HL-60 (cell line): ENCODE data around the gene TUBA1C.

ENCODE experiments used
- DNase-seq, 2 experiments: peaks; one replicate each; pipeline ENCODE4 v3.0.0-alpha.2; 2010 to 2020; ENCODE audit warnings: low read depth in 1 of 2, low spot score in 1 of 2
- H3K27ac ChIP-seq: fragments of 250-450 bp; sonication (Bioruptor Pico); replicated peaks from 2 replicates; pipeline ENCODE4 v1.5.1; 2020; ENCODE audit warnings: mild to moderate bottlenecking, moderate library complexity
- H3K27me3 ChIP-seq: fragments of 250-450 bp; sonication (Bioruptor Pico); 2 replicates; pipeline ENCODE4 v1.5.1; 2021; ENCODE audit warnings: mild to moderate bottlenecking, moderate library complexity; ENCODE audit not compliant: insufficient read depth, poor library complexity, severe bottlenecking
- H3K4me3 ChIP-seq: replicated peaks from 2 replicates; pipeline ENCODE4 v1.5.1; 2011; ENCODE audit warnings: mild to moderate bottlenecking, control low read depth, low read length; ENCODE audit not compliant: insufficient read depth
- CTCF ChIP-seq: IDR thresholded peaks from one replicate; pipeline ENCODE4 v1.5.1; 2011; ENCODE audit warnings: low read length, control low read depth, inconsistent platforms; ENCODE audit not compliant: insufficient read depth
- GABPA ChIP-seq: IDR thresholded peaks from 2 replicates; pipeline ENCODE4 v1.6.1; 2012; ENCODE audit warnings: low read depth
- POLR2AphosphoS5 ChIP-seq: IDR thresholded peaks from 2 replicates; pipeline ENCODE4 v1.6.1; 2012; ENCODE audit warnings: low read depth
- SPI1 ChIP-seq: IDR thresholded peaks from 2 replicates; pipeline ENCODE4 v1.6.1; 2012; ENCODE audit warnings: low read depth, mild to moderate bottlenecking, borderline replicate concordance
- TF ChIP-seq, protein P1 (sequence below): IDR thresholded peaks from 2 replicates; pipeline ENCODE4 v1.6.1; 2012; ENCODE audit warnings: low read depth; ENCODE audit not compliant: insufficient replicate concordance

Gene TUBA1C

GRCh38 chr12:49288412-49288853, 23.6 kb downstream of the TUBA1C start:
- H3K27ac ChIP-seq = no peak overlapping the region
- peak in 1 of 2 experiments; percentile 61 for DNase-seq
- no peak for TF ChIP-seq POLR2AphosphoS5
- TF ChIP-seq CTCF = peak; percentile 74
- TF ChIP-seq GABPA = no peak
- H3K4me3 ChIP-seq = no peak overlapping the region
- peaks cover 18% of the 10 kb centered on the region for H3K27me3 ChIP-seq

- no peak for DNase-seq
- peaks cover 22% of the 10 kb centered on the region for H3K27me3 ChIP-seq
- TF ChIP-seq GABPA = no peak
- TF ChIP-seq, protein P1, sequence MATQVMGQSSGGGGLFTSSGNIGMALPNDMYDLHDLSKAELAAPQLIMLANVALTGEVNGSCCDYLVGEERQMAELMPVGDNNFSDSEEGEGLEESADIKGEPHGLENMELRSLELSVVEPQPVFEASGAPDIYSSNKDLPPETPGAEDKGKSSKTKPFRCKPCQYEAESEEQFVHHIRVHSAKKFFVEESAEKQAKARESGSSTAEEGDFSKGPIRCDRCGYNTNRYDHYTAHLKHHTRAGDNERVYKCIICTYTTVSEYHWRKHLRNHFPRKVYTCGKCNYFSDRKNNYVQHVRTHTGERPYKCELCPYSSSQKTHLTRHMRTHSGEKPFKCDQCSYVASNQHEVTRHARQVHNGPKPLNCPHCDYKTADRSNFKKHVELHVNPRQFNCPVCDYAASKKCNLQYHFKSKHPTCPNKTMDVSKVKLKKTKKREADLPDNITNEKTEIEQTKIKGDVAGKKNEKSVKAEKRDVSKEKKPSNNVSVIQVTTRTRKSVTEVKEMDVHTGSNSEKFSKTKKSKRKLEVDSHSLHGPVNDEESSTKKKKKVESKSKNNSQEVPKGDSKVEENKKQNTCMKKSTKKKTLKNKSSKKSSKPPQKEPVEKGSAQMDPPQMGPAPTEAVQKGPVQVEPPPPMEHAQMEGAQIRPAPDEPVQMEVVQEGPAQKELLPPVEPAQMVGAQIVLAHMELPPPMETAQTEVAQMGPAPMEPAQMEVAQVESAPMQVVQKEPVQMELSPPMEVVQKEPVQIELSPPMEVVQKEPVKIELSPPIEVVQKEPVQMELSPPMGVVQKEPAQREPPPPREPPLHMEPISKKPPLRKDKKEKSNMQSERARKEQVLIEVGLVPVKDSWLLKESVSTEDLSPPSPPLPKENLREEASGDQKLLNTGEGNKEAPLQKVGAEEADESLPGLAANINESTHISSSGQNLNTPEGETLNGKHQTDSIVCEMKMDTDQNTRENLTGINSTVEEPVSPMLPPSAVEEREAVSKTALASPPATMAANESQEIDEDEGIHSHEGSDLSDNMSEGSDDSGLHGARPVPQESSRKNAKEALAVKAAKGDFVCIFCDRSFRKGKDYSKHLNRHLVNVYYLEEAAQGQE = no peak
- no peak for TF ChIP-seq POLR2AphosphoS5
- no peak for TF ChIP-seq SPI1
- TF ChIP-seq CTCF = no peak
These were observed 24.2 kb downstream of the TUBA1C start for GRCh38 chr12:49288922-49289555.

DNA sequence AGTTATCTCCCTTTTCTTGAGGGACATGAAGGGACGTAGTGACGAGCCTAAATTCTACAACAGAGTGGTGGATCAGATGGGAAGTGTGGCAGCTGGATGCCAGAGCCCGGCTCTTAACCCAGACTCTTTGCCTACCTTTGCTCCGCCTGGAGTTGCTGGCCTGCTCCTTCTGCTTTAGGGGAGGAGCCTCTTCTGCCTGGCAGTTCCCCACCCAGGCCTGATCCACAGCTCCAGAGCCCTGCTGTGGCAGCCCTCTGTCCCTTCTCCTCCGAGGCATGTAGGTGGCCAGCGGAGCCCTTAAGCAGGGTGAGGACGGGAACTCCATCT, 27.8 kb downstream of the TUBA1C start:
- no peak for DNase-seq
- TF ChIP-seq CTCF = no peak
- TF ChIP-seq POLR2AphosphoS5 = no peak
- TF ChIP-seq SPI1 = no peak
- TF ChIP-seq, protein P1 = no peak
- no peak for TF ChIP-seq GABPA
- no peak overlapping the region for H3K4me3 ChIP-seq
- no peak overlapping the region for H3K27ac ChIP-seq
- peaks cover 38% of the 10 kb centered on the region for H3K27me3 ChIP-seq

More at GRCh38 chr12:49288922-49289555, 24.2 kb downstream of the TUBA1C start:
- no peak overlapping the region for H3K4me3 ChIP-seq
- H3K27ac ChIP-seq = no peak overlapping the region
